Mucosa of stomach (tissue), 1 donor: ENCODE results near the gene FRY.

ENCODE experiments used
- H3K27me3 ChIP-seq: one replicate; pipeline ENCODE4 v1.7.0; 2013; ENCODE audit warnings: mild to moderate bottlenecking, low read length; ENCODE audit not compliant: control insufficient read depth, insufficient read depth
- H3K36me3 ChIP-seq: one replicate; pipeline ENCODE4 v1.7.0; 2013; ENCODE audit warnings: low read length; ENCODE audit not compliant: control insufficient read depth, insufficient read depth
- H3K4me1 ChIP-seq: one replicate; pipeline ENCODE4 v1.7.0; 2013; ENCODE audit warnings: mild to moderate bottlenecking, low read length; ENCODE audit not compliant: control insufficient read depth, insufficient read depth
- H3K4me3 ChIP-seq: one replicate; pipeline ENCODE4 v1.7.0; 2013; ENCODE audit warnings: low read length
- H3K9ac ChIP-seq: one replicate; pipeline ENCODE4 v1.7.0; 2013; ENCODE audit warnings: mild to moderate bottlenecking, low read length, moderate library complexity
- H3K9me3 ChIP-seq: one replicate; pipeline ENCODE4 v1.7.0; 2013; ENCODE audit warnings: mild to moderate bottlenecking, low read length, moderate library complexity; ENCODE audit not compliant: control insufficient read depth
- donor health status: Pancreatic carcinoma.

Gene FRY

DNA sequence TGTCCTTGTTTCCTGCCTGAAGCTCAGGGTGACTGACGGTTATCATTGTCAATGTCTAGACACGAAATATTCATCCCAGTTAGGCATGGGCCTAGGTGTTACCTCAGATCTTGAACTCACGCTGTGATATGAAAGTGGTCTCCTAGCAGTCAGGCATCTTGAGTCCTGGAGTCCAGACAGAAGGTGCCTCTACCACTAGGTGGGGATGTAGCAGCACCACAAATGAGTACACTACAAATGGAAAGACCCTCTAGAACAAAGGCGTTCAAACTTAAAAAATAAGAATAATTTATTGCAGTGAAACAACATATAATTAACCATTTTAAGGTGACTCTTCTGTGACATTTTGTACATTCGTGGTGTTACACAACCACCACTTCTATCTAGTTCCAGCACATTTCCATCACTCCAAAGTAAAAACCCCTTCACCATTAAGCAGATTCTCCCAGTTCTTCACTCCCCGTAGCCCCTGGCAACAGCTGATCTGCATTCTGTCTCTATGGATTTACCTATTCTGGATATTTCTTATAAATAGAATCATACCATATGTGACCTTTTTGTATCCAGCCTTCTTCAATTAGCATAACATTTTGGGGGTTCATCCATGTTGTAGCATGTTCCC, 11.9 kb upstream of the FRY start:
- Histone ChIP-seq H3K9me3 (no peaks in the 10 kb centered on the region), H3K4me3 (no peak overlapping the region), H3K9ac (no peak overlapping the region), H3K4me1 (peaks cover 28% of the 10 kb centered on the region), H3K27me3 (no peaks in the 10 kb centered on the region), H3K36me3 (no peaks in the 10 kb centered on the region)

DNA sequence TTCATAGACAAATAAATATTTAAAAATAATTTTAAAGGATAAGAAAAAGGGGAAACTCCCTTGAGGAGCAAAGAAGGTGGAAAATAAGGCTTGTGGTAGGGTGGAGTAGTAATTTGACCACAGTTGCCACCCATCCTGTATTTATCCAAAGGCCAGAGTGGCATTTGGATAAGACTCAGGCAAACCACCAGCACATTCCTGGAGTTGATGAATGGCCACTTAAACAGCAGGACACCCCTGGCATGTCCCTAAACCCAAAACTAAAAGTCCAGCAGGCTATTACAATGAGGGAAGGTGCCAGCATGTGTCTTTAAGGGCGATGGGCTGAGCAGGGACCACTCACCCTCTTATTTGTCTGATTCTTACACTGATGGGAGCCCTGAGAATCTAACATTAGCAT, 9.8 kb upstream of the FRY start:
- H3K27me3 ChIP-seq = no peaks in the 10 kb centered on the region
- no peak overlapping the region for H3K4me3 ChIP-seq

DNA sequence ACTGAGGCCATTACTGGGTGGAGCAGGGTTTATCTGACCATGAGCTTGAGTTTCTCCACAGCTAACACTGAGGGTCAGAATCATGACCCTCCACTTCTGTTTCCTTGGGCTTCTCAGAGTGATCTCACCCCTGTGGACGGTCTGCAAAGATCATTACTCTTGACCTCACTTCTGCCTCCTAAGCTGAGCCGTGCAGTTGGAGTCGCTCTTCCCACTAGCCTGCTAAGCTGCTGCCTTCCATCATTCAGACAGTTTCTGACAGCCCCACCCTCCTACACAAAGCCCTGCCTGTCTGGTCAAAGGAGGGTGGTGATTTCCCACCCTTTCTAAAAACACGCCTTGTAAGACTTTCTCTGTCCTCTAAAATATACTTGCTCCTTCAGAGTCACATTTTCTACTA, 9.3 kb upstream of the FRY start:
- H3K36me3 ChIP-seq = no peaks in the 10 kb centered on the region
- no peak overlapping the region for H3K9ac ChIP-seq
- H3K4me1 ChIP-seq = peaks cover 24% of the 10 kb centered on the region
- no peak overlapping the region for H3K4me3 ChIP-seq
- H3K9me3 ChIP-seq = no peaks in the 10 kb centered on the region
- H3K27me3 ChIP-seq = no peaks in the 10 kb centered on the region

More for the DNA sequence above, 9.8 kb upstream of the FRY start:
- H3K9ac ChIP-seq = no peak overlapping the region
- H3K4me1 ChIP-seq = peaks cover 28% of the 10 kb centered on the region
- H3K9me3 ChIP-seq = no peaks in the 10 kb centered on the region
- no peaks in the 10 kb centered on the region for H3K36me3 ChIP-seq

DNA sequence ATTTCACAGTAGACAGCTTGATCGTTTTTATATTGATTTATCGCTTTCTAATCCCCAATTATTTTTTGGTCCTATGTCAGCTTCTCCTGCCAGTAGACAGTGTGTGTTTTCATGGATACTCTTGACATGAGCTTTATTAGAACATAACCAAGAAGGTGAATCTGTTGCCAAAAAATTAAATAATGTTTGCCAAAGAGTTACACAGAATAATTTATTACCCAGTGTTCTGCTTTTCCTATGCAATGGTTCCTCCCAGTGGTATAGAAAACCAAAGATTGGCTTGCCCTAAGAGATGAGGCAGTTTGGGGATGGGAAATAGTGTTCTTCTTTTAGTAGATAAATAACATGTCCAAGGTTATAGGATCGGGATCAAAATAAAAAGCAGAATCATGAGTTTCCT, 8.5 kb upstream of the FRY start:
- Histone ChIP-seq H3K9ac (no peak overlapping the region), H3K4me3 (no peak overlapping the region), H3K36me3 (no peaks in the 10 kb centered on the region), H3K9me3 (no peaks in the 10 kb centered on the region), H3K27me3 (no peaks in the 10 kb centered on the region), H3K4me1 (peaks cover 17% of the 10 kb centered on the region)

DNA sequence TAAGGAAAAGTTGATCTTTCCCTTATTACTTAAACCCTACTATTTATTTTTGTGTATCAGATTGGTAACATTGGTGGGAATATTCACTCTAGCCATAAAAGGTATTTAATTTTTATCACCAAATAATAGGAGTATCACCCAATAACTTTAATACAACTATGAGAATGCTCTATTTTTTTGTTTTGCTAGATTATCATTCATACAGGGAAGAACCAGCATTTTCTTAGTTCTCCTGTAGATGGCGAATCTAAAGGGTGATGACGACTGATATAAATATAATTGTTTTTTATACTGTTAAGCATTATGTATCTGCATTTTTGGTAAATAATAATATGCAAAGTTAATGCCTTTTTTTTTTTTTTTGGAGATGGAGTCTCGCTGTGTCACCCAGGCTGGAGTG, 7.9 kb upstream of the FRY start:
- no peaks in the 10 kb centered on the region for H3K36me3 ChIP-seq
- H3K9ac ChIP-seq = no peak overlapping the region
- peaks cover 17% of the 10 kb centered on the region for H3K4me1 ChIP-seq
- no peak overlapping the region for H3K4me3 ChIP-seq
- no peaks in the 10 kb centered on the region for H3K9me3 ChIP-seq
- no peaks in the 10 kb centered on the region for H3K27me3 ChIP-seq

DNA sequence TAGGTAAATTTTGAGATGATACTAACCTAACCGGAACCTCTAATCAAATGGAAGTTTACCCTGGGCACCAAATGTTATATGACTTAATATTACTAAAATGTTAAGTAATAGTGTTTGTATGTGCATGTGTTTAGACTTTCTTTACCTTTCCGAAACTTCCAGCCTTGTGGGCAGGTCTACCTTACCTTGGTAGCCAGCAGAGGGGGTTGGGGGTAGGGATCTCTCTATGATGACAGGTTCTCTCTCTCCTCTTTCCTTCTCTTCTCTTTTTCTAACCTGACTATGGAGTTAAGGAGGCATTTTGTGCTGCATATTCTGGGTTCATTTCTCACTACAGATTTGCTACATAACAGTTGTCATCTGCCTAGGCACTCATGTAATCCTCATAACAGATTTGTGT, 6.8 kb upstream of the FRY start:
- Histone ChIP-seq H3K36me3 (no peaks in the 10 kb centered on the region), H3K27me3 (no peaks in the 10 kb centered on the region), H3K9me3 (no peaks in the 10 kb centered on the region), H3K4me1 (peaks cover 17% of the 10 kb centered on the region), H3K4me3 (no peak overlapping the region), H3K9ac (no peak overlapping the region)

DNA sequence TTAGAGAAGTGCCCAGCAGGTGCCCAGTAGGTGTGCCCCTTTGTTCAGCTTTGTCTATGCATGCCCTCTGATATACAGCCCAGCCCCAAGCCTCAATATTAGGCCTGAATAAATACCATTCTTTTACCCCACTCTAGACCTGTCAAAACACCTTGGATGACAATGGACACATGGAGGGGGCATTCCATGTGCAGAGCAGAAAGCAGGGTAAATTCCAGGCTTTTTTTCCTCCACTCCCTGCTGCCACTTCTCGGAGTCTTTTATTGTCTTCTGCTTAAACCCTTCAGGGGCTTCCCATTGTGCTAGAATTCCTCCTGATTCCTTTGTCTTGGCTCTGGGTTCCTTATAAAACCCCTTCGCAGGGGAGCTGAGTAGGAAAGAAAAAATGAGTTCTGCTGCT, 5.8 kb upstream of the FRY start:
- Histone ChIP-seq H3K4me3 (no peak overlapping the region), H3K9me3 (no peaks in the 10 kb centered on the region), H3K36me3 (no peaks in the 10 kb centered on the region), H3K9ac (no peak overlapping the region), H3K27me3 (no peaks in the 10 kb centered on the region), H3K4me1 (peaks cover 19% of the 10 kb centered on the region)

DNA sequence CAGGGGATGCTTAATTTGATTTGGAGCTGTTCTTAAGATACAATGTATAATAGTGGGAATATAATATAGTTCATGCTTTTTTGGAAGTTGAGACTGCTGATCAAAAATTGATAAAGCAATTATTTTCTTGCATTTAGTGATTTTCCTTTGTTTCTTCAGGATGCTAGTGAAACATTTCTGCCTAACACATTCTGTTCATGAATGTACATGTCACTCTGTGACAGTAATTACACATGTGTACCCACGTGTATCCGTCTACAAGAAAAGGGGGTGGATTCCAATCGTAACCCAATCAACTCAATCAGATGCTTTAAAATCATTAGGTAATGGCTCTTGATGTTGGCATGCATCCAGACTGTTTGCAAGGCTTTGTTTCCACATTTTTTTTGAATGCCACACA, 5.0 kb upstream of the FRY start:
- H3K4me3 ChIP-seq = no peak overlapping the region
- no peaks in the 10 kb centered on the region for H3K36me3 ChIP-seq
- H3K9ac ChIP-seq = no peak overlapping the region
- no peaks in the 10 kb centered on the region for H3K27me3 ChIP-seq
- H3K9me3 ChIP-seq = no peaks in the 10 kb centered on the region
- peaks cover 18% of the 10 kb centered on the region for H3K4me1 ChIP-seq

DNA sequence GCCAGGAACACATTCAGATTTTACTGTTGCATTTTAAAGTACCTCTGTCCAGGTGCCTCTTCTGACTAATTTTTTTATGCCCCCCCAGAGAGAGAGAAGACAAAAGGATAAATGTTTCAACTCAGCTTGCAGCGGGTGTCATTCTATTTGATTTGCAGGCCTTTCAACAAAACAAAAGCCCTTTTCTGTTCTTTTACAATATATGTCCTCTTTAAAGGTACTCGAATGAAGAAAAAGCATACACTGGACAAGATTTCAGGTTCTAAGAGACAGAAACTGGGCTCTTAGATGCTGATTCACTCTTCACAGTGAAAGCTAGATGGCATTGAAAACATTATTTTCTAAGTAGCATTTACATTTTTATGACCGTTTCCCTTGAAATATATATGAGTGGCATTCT, 2.9 kb upstream of the FRY start:
- no peaks in the 10 kb centered on the region for H3K36me3 ChIP-seq
- H3K9ac ChIP-seq = no peak overlapping the region
- H3K9me3 ChIP-seq = no peaks in the 10 kb centered on the region
- peaks cover 18% of the 10 kb centered on the region for H3K4me1 ChIP-seq
- H3K27me3 ChIP-seq = no peaks in the 10 kb centered on the region
- H3K4me3 ChIP-seq = no peak overlapping the region

DNA sequence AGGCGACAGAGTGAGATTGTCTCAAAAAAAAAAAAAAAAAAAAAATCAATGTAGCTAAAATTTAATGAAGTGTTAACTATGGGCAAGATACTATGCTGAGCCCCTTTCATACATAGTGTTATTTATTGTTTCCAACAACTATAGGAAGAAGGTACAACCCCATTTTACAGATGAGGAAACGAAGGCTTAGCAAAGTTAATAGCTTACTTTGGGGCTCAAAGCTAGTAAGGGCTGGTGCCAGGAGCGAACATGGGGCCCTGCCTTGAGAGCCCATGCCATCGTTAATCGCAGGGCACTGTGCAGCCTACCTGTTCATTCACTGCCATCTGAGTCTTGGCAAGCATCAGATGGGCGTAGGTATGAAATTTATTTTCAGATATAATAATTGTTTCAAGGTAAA, 1.9 kb upstream of the FRY start:
- Histone ChIP-seq H3K4me1 (peaks cover 22% of the 10 kb centered on the region), H3K9me3 (no peaks in the 10 kb centered on the region), H3K4me3 (no peak overlapping the region), H3K36me3 (no peaks in the 10 kb centered on the region), H3K27me3 (no peaks in the 10 kb centered on the region), H3K9ac (no peak overlapping the region)

DNA sequence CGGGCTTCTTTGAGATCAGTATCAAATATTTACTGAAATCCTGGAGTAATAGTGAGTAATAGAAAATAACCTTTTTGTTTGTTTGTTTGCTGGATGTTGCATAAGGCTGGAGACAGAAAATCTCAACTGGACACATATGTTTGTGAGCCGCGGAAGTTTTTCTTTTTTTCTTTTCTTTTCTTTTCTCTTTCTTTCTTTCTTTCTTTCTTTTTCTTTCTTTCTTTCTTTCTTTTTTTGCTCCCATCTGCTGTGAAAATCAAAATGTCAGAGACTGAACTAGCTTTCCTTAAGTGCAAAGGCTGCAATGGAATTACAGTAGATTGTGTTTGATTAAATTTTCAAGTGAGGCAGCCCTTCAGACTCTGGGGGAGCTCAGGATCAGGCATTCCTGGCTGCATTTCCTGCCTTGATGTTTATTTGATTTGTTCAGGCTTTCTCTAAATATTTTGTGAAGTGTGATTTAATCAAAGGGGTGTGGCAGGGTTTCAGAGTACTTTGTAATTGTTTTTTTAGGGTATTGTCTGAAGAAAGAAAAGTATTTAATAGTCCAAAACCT, 319 bp downstream of the FRY start:
- H3K9ac ChIP-seq = peak overlapping the region; percentile 56

DNA sequence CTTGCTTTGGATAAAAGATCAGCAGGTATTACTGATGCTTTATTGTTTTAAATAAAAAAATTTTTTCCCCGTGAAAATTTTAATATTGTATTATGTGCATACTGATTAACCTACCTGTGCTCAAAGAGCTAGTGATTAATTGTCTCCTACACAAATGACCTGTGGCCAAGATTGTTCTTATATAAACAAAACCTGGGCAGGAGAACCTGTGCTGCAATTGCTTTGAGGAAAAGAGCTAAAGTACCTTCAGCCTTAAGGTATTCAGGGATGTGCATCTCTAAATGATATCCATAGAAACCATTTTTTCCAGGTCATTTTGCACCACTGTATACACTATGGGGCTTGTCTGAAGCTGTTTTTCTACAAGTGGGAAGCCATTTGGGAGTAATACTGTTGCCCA, 1.2 kb downstream of the FRY start:
- H3K4me1 ChIP-seq = peaks cover 36% of the 10 kb centered on the region
- no peak overlapping the region for H3K4me3 ChIP-seq
- H3K9ac ChIP-seq = no peak overlapping the region
- H3K36me3 ChIP-seq = no peaks in the 10 kb centered on the region
- H3K27me3 ChIP-seq = no peaks in the 10 kb centered on the region
- no peaks in the 10 kb centered on the region for H3K9me3 ChIP-seq

More for the DNA sequence above, 319 bp downstream of the FRY start:
- H3K4me3 ChIP-seq = peak overlapping the region; percentile 35
- H3K4me1 ChIP-seq = peaks cover 30% of the 10 kb centered on the region
- no peaks in the 10 kb centered on the region for H3K36me3 ChIP-seq
- no peaks in the 10 kb centered on the region for H3K9me3 ChIP-seq
- H3K27me3 ChIP-seq = no peaks in the 10 kb centered on the region

DNA sequence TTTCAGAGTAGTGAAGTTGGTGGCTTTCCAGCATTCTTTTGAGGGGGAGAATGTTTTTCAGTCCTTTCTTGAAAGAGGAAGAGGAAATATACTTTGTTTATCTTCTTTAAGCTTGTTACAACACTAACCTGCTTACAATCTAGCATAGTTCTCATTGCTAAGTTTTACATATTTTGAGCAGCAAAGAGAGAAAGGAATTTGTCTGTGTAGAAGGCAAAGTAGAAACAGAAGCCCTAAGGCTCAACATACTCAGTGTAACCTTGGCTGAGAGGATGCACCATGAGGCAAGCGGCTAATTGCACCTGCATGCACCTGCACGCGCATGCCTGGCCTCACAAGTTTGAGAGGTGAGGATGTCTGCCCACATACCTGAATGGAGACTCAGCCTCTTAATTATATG, 2.2 kb downstream of the FRY start:
- H3K9me3 ChIP-seq = no peaks in the 10 kb centered on the region
- no peaks in the 10 kb centered on the region for H3K36me3 ChIP-seq
- H3K27me3 ChIP-seq = no peaks in the 10 kb centered on the region
- H3K9ac ChIP-seq = no peak overlapping the region
- no peak overlapping the region for H3K4me3 ChIP-seq
- H3K4me1 ChIP-seq = peaks cover 36% of the 10 kb centered on the region
